H54 (cell line): Measurements from ENCODE around the gene PRKAB1.
A peak's percentile ranks its signal among the peaks of the same experiment; 100 is the strongest.
"Not testable (repeated sequence)": the region's sequence is repeated elsewhere in the genome, so short reads cannot be mapped to it uniquely, and the experiment has no call there.

Source experiments
- DNase-seq: peaks from one replicate; pipeline ENCODE4 v3.0.0; 2011; ENCODE audit warnings: low spot score, mixed read lengths; ENCODE audit not compliant: insufficient read length
- FAIRE-seq: peaks from 3 replicates; lab custom pipeline; 2011; peaks lifted over from hg19 to GRCh38; lab: Jason Lieb, UNC
- POLR2A ChIP-seq: IDR thresholded peaks from 2 replicates; pipeline ENCODE4 v1.6.1; 2011; ENCODE audit warnings: low read depth, mild to moderate bottlenecking, low read length

Gene PRKAB1, protein sequence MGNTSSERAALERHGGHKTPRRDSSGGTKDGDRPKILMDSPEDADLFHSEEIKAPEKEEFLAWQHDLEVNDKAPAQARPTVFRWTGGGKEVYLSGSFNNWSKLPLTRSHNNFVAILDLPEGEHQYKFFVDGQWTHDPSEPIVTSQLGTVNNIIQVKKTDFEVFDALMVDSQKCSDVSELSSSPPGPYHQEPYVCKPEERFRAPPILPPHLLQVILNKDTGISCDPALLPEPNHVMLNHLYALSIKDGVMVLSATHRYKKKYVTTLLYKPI

DNA sequence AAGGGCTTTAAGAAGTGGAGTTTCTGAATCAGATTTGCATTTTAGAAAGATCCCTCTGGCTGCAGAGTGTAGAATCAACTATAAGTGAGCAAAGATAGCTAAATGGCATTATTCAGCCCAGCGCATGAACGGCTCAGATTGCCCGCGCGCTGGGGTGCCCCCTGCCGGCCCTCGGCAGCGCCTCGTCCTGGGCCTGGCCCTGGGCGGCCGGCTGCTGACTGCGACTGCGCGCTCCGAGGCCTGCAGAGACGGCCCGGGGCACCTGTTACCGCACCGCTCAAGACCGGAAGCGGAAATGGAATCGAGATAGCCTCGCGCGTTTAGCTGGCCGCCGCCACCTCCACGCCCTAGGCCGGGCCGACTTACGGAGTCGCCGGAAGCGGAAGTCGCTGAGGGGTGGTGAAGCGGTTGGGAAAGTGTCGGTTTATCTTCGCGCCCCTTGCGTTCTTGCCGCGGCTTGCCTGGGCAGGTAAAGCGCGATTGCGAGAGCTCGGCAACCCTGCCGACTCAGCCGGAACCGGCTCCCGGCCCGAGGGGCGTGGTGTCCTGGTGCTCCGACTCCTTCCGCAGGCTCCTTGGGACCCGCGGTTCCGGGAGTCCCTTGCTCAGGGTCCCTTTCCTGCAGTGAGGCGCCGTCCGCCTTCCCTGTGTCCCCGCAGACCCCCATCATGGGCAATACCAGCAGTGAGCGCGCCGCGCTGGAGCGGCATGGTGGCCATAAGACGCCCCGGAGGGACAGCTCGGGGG is at the start of gene PRKAB1:
Gene PRKAB1 (plus strand): TSS at position 557 of the 747 bp plus-strand sequence. CDS start 112 bp downstream, at position 669.
- peak; percentile 76; the same call in 1 of the 2 replicates for TF ChIP-seq POLR2A
- FAIRE-seq = peak; percentile 97
- peak; percentile 95 for DNase-seq

DNA sequence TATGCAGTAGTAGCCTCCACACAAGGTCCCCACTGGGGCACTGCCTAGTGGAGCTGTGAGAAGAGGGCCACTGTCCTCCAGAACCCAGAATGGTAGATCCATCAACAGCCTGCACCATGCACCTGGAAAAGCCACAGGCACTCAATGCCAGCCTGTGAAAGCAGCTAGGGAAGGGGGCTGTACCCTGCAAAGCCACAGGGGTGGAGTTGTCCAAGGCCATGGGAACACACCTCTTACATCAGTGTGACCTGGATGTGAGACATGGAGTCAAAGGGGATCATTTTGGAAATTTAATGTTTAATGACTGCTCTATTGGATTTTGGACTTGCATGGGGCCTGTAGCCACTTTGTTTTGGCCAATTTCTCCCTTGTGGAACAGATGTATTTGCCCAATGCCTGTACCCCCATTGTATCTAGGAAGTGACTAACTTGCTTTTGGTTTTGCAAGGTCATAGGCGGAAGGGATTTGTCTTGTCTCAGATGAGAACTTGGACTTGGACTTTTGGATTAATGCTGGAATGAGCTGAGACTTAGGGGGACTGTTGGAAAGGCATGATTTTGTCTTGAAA is 49.5 kb upstream of the PRKAB1 start:
- not testable (repeated sequence) for FAIRE-seq, DNase-seq

DNA sequence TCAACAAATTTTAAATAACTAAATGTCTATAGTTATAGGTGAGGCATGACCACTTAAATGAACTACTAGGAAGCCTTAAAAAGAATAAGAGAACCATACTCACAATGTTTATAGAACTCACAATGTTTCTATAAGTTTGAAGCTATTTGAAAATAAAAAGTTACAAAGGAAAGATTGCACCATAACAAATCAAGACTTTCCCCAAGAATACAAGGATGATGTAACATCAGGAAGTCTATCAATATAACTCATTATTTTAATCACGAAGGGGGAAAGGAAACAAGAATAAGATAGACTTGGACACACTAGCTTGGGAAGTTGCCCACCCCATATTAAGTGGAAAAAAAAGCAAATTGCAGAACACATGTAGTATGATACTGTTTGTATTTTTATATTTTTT is 47.4 kb upstream of the PRKAB1 start:
- no peak for FAIRE-seq
- no peak for TF ChIP-seq POLR2A
- no peak for DNase-seq

DNA sequence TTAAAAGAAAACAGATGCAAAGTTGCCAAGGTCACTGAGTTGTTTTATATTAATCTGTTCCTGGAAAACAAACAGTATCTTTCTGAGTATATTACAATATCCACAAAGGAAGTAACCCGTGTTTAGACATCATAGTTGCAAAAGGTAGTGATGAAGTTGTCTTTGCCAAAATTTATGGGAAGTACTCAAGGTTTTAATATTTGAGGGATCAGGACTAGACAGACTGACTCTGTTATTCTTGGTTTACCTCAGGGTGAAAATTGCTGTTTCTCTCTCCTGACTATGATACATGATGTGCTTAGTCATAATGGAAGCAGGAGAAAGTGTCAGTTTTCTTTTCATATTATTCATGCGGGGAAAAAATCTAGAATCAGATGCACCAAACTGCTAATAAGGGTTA is 46.1 kb upstream of the PRKAB1 start:
- no peak for TF ChIP-seq POLR2A
- FAIRE-seq = no peak

DNA sequence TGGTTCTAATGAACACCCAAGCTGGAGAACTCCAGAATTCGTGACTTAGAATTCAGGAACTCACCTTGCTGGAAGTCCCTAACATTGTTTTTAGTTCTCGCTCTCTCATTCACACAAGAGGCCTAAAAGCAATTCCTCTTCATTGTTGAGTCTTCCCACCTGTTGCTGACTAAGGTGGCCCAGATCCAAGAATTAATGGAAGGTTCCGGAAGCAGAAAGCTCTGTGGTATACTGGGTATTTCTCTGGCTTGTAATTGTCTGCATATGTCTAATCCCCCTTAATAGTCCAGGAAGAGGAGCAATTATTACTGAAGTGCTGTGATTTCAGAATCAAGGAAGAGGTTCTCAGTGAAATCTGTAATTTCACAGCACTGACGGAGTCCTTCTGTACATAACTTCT is 43.0 kb upstream of the PRKAB1 start:
- FAIRE-seq = no peak
- no peak for DNase-seq
- TF ChIP-seq POLR2A = no peak

More for the DNA sequence above, 46.1 kb upstream of the PRKAB1 start:
- no peak for DNase-seq

DNA sequence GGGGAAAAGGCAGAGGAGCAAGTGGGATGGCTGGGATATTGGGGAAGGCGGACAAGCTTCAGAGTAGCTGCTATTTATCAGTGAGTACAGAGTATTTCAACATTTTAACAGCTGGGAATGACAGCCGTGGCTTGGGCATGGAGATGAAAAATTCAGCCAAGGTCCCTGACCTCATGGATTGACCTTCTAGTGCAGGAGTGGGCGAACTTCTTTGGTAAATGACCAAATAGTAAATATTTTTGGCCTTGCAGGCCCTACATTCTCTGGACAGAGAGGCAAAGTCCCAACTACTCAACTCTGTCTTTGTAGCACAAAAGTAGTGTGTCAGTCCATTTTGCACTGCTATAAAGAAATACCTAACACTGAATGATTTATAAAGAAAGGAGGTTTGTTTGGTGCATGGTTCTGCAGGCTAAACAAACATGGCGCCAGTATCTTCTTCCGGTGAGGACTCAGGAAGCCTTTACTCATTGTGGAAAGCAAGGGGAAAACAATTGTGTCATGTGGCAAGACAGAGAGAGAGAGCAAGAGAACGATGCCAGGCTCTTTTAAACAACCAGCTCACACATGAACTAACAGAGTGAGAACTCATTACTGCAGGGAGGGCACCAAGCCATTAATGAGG is 40.8 kb upstream of the PRKAB1 start:
- no peak for FAIRE-seq

DNA sequence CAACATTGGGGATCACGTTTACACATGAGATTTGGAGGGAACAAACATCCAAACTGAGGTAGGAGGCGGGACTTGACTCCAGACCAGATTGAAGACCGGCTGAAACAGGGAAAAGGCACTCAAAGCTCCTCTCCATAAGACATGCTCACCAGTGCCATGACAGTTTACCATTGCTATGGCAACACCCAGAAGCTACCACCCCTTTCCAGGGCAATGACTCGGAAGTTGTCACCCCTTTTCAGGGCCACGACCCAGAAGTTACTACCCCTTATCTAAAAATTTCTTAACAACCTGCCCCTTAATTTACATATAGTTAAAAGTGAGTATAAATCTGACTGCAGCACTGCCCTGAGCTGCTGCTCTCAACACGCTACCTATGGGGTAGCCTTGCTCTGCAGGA is 40.2 kb upstream of the PRKAB1 start:
- no peak for TF ChIP-seq POLR2A
- DNase-seq (no peak), FAIRE-seq (no peak)

More for the DNA sequence above, 40.8 kb upstream of the PRKAB1 start:
- no peak for DNase-seq
- TF ChIP-seq POLR2A = no peak

DNA sequence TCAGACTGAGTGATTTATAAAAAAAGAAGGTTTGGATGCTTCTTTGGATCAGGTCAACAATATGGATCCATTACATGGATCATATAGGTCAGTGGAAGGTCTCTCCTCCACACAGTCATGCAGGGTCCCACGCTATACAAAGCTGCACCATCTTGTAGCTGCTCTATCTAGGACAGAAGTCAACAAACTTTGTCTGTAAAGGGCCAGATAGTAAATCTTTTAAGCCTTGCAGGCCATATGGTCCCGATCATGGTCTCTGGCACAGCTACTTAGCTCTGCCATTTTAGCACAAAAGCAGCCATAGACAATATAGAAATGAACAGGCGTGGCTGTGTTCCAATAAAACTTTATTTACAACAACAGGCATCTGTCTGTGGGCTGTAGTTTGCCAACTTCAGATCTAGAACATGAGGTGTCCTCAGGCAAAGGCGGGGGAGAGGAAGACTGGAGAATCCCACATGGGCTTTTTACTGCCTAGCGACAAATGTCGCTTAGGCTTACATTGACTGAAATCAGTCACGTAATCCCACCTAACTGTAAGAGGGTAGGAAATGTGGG is 37.6 kb upstream of the PRKAB1 start:
- no peak for FAIRE-seq
- TF ChIP-seq POLR2A = no peak
- no peak for DNase-seq

DNA sequence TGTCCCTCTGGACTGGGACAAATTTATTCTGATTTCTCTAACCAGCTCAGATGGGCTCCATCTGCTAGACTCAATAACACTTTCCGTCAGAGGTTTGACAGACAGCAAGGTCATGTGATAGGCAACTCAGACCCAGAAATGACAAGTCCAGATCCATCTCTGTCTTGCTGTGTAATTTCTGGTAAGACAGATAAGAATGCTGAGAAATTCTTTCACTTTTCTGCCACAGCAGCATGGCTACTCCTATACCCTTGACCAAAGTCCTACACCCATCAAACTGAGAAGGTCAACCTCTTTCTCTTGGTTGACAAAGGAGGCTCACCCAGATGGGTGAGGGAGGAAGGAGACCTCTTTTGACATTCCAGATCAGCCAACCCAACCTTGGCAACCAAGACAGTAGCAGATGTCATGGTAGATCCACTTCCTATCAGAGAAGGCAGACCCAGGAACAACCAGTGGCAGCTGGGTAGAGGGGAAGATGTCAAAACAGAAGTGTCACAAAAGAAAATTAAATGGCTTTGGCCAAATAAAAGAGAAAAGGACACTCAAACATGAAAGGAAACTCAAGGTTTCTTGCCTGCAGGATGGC is 36.9 kb upstream of the PRKAB1 start:
- DNase-seq (no peak), FAIRE-seq (no peak)
- no peak for TF ChIP-seq POLR2A

DNA sequence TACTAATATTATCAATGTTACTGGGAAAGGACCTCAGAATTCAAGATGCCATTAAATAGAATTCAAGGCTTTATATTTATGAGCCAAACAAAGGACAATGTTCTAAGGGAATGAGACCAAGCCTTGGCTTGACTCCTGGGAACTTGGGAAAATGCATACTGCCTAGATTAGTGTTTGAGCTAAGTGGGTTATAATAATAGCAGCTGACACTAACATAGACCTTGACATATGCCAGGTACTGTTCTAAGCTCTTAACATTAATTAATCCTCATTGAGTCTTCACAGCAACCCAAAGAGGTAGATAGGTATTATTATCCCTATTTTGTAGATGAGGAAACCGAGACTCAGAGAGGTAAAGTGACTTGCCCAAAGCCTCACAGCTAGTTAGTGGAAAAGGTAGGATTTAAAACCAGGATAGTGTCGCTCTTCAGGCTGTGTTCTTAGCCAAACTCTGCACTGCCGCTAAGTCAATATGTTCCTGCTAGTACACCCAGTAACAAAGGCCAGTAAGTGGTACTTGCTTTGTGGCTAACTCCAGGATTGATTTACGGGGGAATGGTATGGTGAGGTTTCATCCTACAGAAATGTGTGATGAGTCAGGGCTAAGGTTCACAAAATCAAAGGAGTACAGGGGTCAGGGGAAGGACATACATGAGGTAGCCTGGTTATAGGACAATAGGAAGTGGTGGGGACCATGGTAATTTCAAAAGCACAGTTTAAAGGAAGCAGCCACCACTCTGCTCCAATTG is 35.8 kb upstream of the PRKAB1 start:
- DNase-seq (peak; percentile 12), FAIRE-seq (no peak)
- TF ChIP-seq POLR2A = no peak

DNA sequence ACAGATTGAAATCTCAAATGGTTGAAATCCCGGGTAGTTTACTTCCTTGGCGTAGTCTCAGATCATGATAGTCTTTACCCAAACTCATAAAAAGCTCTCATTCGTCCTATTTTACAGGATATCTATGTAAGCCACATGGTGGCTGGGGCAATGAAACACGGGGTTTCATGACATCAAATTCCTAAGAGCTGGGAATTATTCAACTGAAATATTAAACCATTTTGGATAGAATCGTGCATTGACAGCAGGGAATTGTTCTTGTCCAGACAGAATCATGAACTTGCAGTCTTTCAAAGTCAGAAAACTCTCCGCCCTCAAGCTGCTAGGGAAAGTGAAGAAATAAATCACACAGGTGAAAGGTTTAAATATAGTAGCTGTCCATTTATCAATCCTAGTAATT is 33.2 kb upstream of the PRKAB1 start:
- no peak for TF ChIP-seq POLR2A
- DNase-seq = no peak
- FAIRE-seq = no peak

DNA sequence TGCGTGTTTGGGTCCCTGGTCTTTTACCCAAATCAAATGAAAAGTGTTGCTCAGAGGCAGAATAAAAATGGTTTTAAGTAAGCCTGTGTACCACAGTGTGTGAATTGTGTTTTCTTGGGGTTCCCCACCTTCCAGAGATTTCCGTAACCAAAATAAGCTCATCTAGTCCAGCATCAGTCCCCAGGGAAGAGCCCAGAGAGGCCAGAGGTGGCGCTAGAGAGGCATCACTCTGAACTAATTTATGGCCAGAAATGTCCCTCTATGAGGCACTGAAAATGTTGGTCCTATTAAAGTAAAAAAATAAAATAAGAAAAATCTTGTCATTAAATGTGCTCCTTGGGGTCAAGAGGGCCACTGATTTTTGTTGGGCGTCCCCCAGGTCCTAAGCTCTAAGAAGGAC is 24.9 kb upstream of the PRKAB1 start:
- FAIRE-seq (no peak), DNase-seq (no peak)
- TF ChIP-seq POLR2A = no peak

DNA sequence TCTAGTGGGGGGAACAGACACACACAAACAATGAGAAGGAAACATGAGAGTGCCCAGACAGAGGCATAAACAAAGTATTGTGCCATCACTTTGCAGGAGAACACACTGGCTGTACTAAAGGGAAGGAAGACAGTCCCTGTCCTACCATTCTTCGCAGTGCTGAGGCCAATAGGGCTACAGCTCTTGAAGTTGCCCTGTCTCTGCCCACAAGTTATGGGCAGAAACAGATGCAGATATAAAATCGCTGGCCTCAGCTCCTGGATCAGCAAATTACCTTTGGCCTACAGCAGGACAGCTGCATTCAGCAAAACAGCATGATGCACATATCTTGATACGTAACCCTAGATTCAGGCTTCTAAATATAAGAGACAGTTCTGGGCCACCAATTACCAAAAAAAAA is 23.0 kb upstream of the PRKAB1 start:
- FAIRE-seq = no peak
- DNase-seq = no peak
- TF ChIP-seq POLR2A = no peak
